Endothelial cell of umbilical vein (primary cell): ENCODE results near the gene CAPN5. TPM values are rescaled to one million over a fixed set of nuclear protein-coding genes. Genes with fewer than 3 reads are reported as not detected.

Experiments used
- BruUV-seq: library from RNA; stranded (reverse); fragments of 400-500 nt; replicated peaks from 2 replicates; lab custom pipeline; 2021; lab: Mats Ljungman, UMichigan
- CTCF ChIA-PET: fragments of 300-600, 350-600 bp; sonication (Branson Sonifier 250); formaldehyde crosslinking; loops from one replicate; lab custom pipeline; 2021; ENCODE audit warnings: antibody characterized with exemption, inconsistent platforms; lab: Charles Lee
- POLR2A ChIA-PET: fragments of 300-600, 350-600 bp; sonication (Branson Sonifier 250); formaldehyde crosslinking; loops from one replicate; lab custom pipeline; 2021; ENCODE audit warnings: antibody characterized with exemption, inconsistent platforms; lab: Charles Lee
- DNase-seq: peaks from one replicate; pipeline ENCODE4 v3.0.0-alpha.2; 2011; ENCODE audit warnings: low read depth, low spot score
- FAIRE-seq: peaks from 2 replicates; lab custom pipeline; 2011; peaks lifted over from hg19 to GRCh38; lab: Jason Lieb, UNC
- H2AFZ ChIP-seq: 2 replicates; pipeline ENCODE4 v1.6.0; 2012; ENCODE audit warnings: low read depth, low read length, control low read depth, inconsistent platforms
- H3K27ac ChIP-seq: 2 replicates; pipeline ENCODE4 v1.5.1; 2011; ENCODE audit warnings: low read depth, mild to moderate bottlenecking, control low read depth, low read length, moderate library complexity; ENCODE audit not compliant: insufficient read depth
- H3K27me3 ChIP-seq, 2 experiments: 2 replicates each; pipeline versions ENCODE4 v1.6.0 to v1.6.1; 2011; ENCODE audit warnings: low read length in 2 of 2, mixed read lengths in 1 of 2; ENCODE audit not compliant: control insufficient read depth in 2 of 2, insufficient read depth in 2 of 2
- H3K36me3 ChIP-seq, 2 experiments: 2 replicates in 1 of 2; 3 replicates in 1 of 2; pipeline ENCODE4 v1.5.1; 2011; ENCODE audit warnings: low read length in 2 of 2, mild to moderate bottlenecking in 1 of 2, moderate library complexity in 1 of 2; ENCODE audit not compliant: control insufficient read depth in 2 of 2, insufficient read depth in 2 of 2; ENCODE audit errors: extremely low read depth in 1 of 2
- H3K4me1 ChIP-seq: 3 replicates; pipeline ENCODE4 v1.5.1; 2011; ENCODE audit warnings: mild to moderate bottlenecking, low read length; ENCODE audit not compliant: control insufficient read depth, insufficient read depth; ENCODE audit errors: extremely low read depth
- H3K4me2 ChIP-seq: 2 replicates; pipeline ENCODE4 v1.6.1; 2011; ENCODE audit warnings: low read length, control low read depth, mixed read lengths; ENCODE audit not compliant: insufficient read depth
- H3K4me3 ChIP-seq, 3 experiments: fragments of 200-600 bp in 1 of 3; sonication (generic), shearing (Covaris generic) in 1 of 3; replicated peaks in 1 of 3; 2 replicates each; pipeline ENCODE4 v1.5.1; 2011 to 2016; ENCODE audit warnings: control low read depth in 3 of 3, low read length in 3 of 3, mild to moderate bottlenecking in 2 of 3, inconsistent platforms in 1 of 3, low read depth in 1 of 3, moderate library complexity in 1 of 3; ENCODE audit not compliant: insufficient read depth in 1 of 3
- H3K79me2 ChIP-seq: 2 replicates; pipeline ENCODE4 v1.6.0; 2012; ENCODE audit warnings: low read length, inconsistent platforms; ENCODE audit not compliant: control insufficient read depth, insufficient read depth
- H3K9ac ChIP-seq: replicated peaks from 2 replicates; pipeline ENCODE3; 2011; ENCODE audit warnings: low read length, control low read depth; ENCODE audit not compliant: insufficient read depth; ENCODE audit errors: extremely low read depth
- H3K9me1 ChIP-seq: replicated peaks from 3 replicates; pipeline ENCODE4 v1.6.0; 2011; ENCODE audit warnings: mild to moderate bottlenecking, low read length; ENCODE audit not compliant: control insufficient read depth, insufficient read depth; ENCODE audit errors: extremely low read depth
- H3K9me3 ChIP-seq: replicated peaks from 2 replicates; pipeline ENCODE4 v1.5.1; 2012; ENCODE audit warnings: low read length, inconsistent platforms; ENCODE audit not compliant: control insufficient read depth, insufficient read depth
- H4K20me1 ChIP-seq: replicated peaks from 2 replicates; pipeline ENCODE3; 2011; ENCODE audit warnings: mild to moderate bottlenecking, low read length; ENCODE audit not compliant: control insufficient read depth, insufficient read depth; ENCODE audit errors: extremely low read depth
- EZH2 ChIP-seq: IDR thresholded peaks from 2 replicates; pipeline ENCODE4 v1.6.1; 2012; ENCODE audit warnings: borderline replicate concordance, low read depth, mild to moderate bottlenecking, moderate library complexity, low read length, inconsistent platforms; ENCODE audit not compliant: severe bottlenecking
- FOS ChIP-seq: IDR thresholded peaks from 2 replicates; pipeline ENCODE4 v1.6.1; 2011; ENCODE audit warnings: mild to moderate bottlenecking, low read length, moderate library complexity, borderline replicate concordance; ENCODE audit not compliant: insufficient read depth
- GATA2 ChIP-seq: IDR thresholded peaks from 2 replicates; pipeline ENCODE4 v1.7.0; 2011; ENCODE audit warnings: low read depth, mild to moderate bottlenecking, moderate library complexity, mixed read lengths, low read length; ENCODE audit not compliant: insufficient read length, insufficient read depth
- JUN ChIP-seq: IDR thresholded peaks from 2 replicates; pipeline ENCODE4 v1.6.1; 2011; ENCODE audit warnings: borderline replicate concordance, low read depth; ENCODE audit not compliant: insufficient read length, insufficient read depth
- MYC ChIP-seq: IDR thresholded peaks from one replicate; pipeline ENCODE4 v1.6.1; 2011; ENCODE audit warnings: mild to moderate bottlenecking, low read depth, low read length
- POLR2A ChIP-seq: IDR thresholded peaks from 2 replicates; pipeline ENCODE4 v1.6.1; 2012; ENCODE audit warnings: low read depth, mild to moderate bottlenecking, control low read depth, low read length
- POLR2AphosphoS5 ChIP-seq: IDR thresholded peaks from 2 replicates; pipeline ENCODE4 v1.6.1; 2012; ENCODE audit warnings: low read depth, mild to moderate bottlenecking, control low read depth, low read length, moderate library complexity; ENCODE audit not compliant: insufficient read depth
- dilution Hi-C: fragments of 300-500 bp; cut with MboI; formaldehyde crosslinking; loops from one replicate; pipeline ENCODE4 v1.15.0; 2019; ENCODE audit warnings: low sequenced_read_pairs; ENCODE audit not compliant: extremely low pct_ligation_motif_present
- intact Hi-C: fragments of 100-400 bp; cut with micrococcal nuclease; formaldehyde crosslinking; loops from one replicate; pipeline ENCODE4 v1.10.0; 2022
- polyA plus RNA-seq, 4 experiments: library from polyadenylated mRNA; depleted of rRNA in 3 of 4; stranded (reverse) in 3 of 4; unstranded in 1 of 4; fragments of >200 nt; gene quantifications; 2 replicates each; pipeline versions ENCODE4 v1.2.1 to v1.2.3, GENCODE V29; 2011 to 2012; ENCODE audit warnings: missing spikeins in 1 of 4
- total RNA-seq: library from RNA; stranded (reverse); gene quantifications from 2 replicates; pipeline ENCODE4 v1.2.3, GENCODE V29; 2021
- TF ChIP-seq, protein P1 (sequence below): IDR thresholded peaks from 2 replicates; pipeline ENCODE4 v1.6.1; 2011; ENCODE audit not compliant: insufficient read depth, insufficient read length
- TF ChIP-seq, protein P2 (sequence below), 2 donors: IDR thresholded peaks; 1 replicate in 1 of 2; 2 replicates in 1 of 2; pipeline ENCODE4 v1.5.1; 2011; ENCODE audit warnings: low read length in 2 of 2, mild to moderate bottlenecking in 2 of 2, moderate library complexity in 2 of 2, control low read depth in 1 of 2, inconsistent platforms in 1 of 2, low read depth in 1 of 2; ENCODE audit not compliant: insufficient read depth in 1 of 2; ENCODE audit errors: extremely low read depth in 1 of 2

CAPN5 gene
- total and polyA plus RNA-seq, 2 donors (not counting 3 experiments of a cell fraction or from before 2014, with no cell fraction given): 15.0 to 17.0 TPM

DNA sequence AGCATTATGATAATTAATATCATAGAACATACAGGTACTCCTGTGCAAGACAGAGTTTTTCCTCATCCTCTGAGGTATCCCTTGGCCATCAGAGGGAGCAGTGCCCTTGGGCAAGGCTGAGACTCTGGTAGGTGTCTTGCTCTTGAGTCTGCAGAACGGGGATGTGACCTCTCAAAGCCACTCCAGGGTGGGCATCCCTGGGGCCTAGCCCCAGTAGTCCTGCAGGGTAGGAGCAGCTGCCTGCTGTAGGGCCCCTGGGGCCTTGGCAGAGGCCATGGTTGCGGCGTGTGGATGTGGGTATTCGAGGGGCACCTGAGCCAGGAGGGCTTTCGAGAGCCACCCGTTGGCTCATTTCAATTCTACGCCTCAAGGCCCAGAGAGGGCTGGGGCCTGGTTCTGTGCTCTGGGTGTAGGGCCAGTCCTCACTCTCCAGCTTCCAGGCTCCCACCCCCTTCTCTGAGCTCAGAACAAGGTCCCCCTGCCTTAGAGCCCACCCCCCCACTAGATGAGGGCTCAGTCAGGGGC, 28.1 kb downstream of the CAPN5 start:
- BruUV-seq: no TSS peak
- ChIA-PET CTCF (interaction anchor here (0.8 to 7.3 kb wide), 8 partner anchors 9 to 175 kb away, joined by 3 to 148 read pairs (median 7); partner anchors contain the start of gene CAPN5), POLR2A (no interaction called here)
- no peak overlapping the region for H3K4me3 ChIP-seq
- dilution Hi-C loops: no loop called here
- peaks cover 0 to 3% of the 10 kb centered on the region in 2 experiments for H3K36me3 ChIP-seq
- no peaks in the 10 kb centered on the region for H3K9me3 ChIP-seq
- no peaks in the 10 kb centered on the region for H3K79me2 ChIP-seq
- intact Hi-C loops: loop anchor here (5.0 kb wide), 1 partner anchor 173 kb away; no protein-coding TSS in a partner anchor
- H2AFZ ChIP-seq: no peak overlapping the region
- no peaks in the 10 kb centered on the region for H3K4me1 ChIP-seq
- H3K9me1 ChIP-seq: no peaks in the 10 kb centered on the region
- no peaks in the 10 kb centered on the region for H3K27me3 ChIP-seq
- no peak overlapping the region for H3K9ac ChIP-seq
- no peaks in the 10 kb centered on the region for H4K20me1 ChIP-seq
- no peak for FAIRE-seq
- no peak overlapping the region for H3K27ac ChIP-seq
- no peak for TF ChIP-seq POLR2A
- TF ChIP-seq FOS: no peak
- no peak for TF ChIP-seq POLR2AphosphoS5
- TF ChIP-seq EZH2: no peak
- TF ChIP-seq GATA2: no peak
- TF ChIP-seq, protein P1, sequence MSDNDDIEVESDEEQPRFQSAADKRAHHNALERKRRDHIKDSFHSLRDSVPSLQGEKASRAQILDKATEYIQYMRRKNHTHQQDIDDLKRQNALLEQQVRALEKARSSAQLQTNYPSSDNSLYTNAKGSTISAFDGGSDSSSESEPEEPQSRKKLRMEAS: no peak
- TF ChIP-seq, protein P2, sequence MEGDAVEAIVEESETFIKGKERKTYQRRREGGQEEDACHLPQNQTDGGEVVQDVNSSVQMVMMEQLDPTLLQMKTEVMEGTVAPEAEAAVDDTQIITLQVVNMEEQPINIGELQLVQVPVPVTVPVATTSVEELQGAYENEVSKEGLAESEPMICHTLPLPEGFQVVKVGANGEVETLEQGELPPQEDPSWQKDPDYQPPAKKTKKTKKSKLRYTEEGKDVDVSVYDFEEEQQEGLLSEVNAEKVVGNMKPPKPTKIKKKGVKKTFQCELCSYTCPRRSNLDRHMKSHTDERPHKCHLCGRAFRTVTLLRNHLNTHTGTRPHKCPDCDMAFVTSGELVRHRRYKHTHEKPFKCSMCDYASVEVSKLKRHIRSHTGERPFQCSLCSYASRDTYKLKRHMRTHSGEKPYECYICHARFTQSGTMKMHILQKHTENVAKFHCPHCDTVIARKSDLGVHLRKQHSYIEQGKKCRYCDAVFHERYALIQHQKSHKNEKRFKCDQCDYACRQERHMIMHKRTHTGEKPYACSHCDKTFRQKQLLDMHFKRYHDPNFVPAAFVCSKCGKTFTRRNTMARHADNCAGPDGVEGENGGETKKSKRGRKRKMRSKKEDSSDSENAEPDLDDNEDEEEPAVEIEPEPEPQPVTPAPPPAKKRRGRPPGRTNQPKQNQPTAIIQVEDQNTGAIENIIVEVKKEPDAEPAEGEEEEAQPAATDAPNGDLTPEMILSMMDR (IDR thresholded peaks at IDR 0.05; ENCODE audit: extremely low read depth in 1 of 2, insufficient read depth in 1 of 2, low read depth in 1 of 2, low read length in 2 of 2): no peak
- no peak for TF ChIP-seq MYC
- no peak for TF ChIP-seq JUN
- no peak for DNase-seq
- no peak overlapping the region for H3K4me2 ChIP-seq
